Fibroblast of pulmonary artery (primary cell): ENCODE results near the gene UBASH3B.

Experiments
- DNase-seq: peaks from one replicate; pipeline ENCODE4 v3.0.0-alpha.2; 2010; ENCODE audit warnings: low read depth
- H3K4me3 ChIP-seq: replicated peaks from 2 replicates; pipeline ENCODE4 v1.5.1; 2011; ENCODE audit warnings: low read depth, mild to moderate bottlenecking, control low read depth, low read length, moderate library complexity
- CTCF ChIP-seq: IDR thresholded peaks from 2 replicates; pipeline ENCODE4 v1.5.1; 2011; ENCODE audit warnings: mild to moderate bottlenecking, control low read depth, low read length, inconsistent platforms; ENCODE audit errors: missing control alignments

UBASH3B gene

GRCh38 chr11:122804161-122804560 lies 148.6 kb downstream of the UBASH3B start:
- no peak overlapping the region for H3K4me3 ChIP-seq
- TF ChIP-seq CTCF, result no peak
- peak; percentile 29 for DNase-seq

- DNase-seq, result no peak
- TF ChIP-seq CTCF, result no peak
Observed at GRCh38 chr11:122804796-122805195, 149.3 kb downstream of the UBASH3B start.

GRCh38 chr11:122807731-122808477 lies 152.4 kb downstream of the UBASH3B start:
- TF ChIP-seq CTCF, result no peak
- H3K4me3 ChIP-seq, result no peak overlapping the region
- DNase-seq, result peak; percentile 16

More at GRCh38 chr11:122804796-122805195, 149.3 kb downstream of the UBASH3B start:
- no peak overlapping the region for H3K4me3 ChIP-seq

- DNase-seq, result peak; percentile 81
- TF ChIP-seq CTCF, result no peak
- no peak overlapping the region for H3K4me3 ChIP-seq
Observed at GRCh38 chr11:122808478-122808869, 153.0 kb downstream of the UBASH3B start.

GRCh38 chr11:122809866-122810265 lies 154.3 kb downstream of the UBASH3B start:
- DNase-seq, result no peak
- TF ChIP-seq CTCF, result no peak
- H3K4me3 ChIP-seq, result no peak overlapping the region

GRCh38 chr11:122811721-122812120 lies 156.2 kb downstream of the UBASH3B start:
- no peak overlapping the region for H3K4me3 ChIP-seq
- no peak for TF ChIP-seq CTCF
- DNase-seq, result no peak

- no peak overlapping the region for H3K4me3 ChIP-seq
- no peak for DNase-seq
- no peak for TF ChIP-seq CTCF
Observed at GRCh38 chr11:122812638-122813037, 157.1 kb downstream of the UBASH3B start.
